PFSK-1 (cell line): Measurements from ENCODE around the gene HMX3.

Experiments
- FOXP2 ChIP-seq: optimal IDR thresholded peaks from 2 replicates; pipeline ENCODE3; 2011; ENCODE audit warnings: borderline replicate concordance, control low read depth, inconsistent platforms; ENCODE audit not compliant: insufficient read depth; ENCODE audit errors: extremely low read length, extremely low read depth
- POLR2AphosphoS5 ChIP-seq: IDR thresholded peaks from 2 replicates; pipeline ENCODE4 v1.6.1; 2012; ENCODE audit warnings: low read depth, mild to moderate bottlenecking, control low read depth, low read length, moderate library complexity
- REST ChIP-seq, 2 experiments: IDR thresholded peaks; 2 replicates each; pipeline versions ENCODE4 v1.6.1 to v1.8.0; 2011 to 2012; ENCODE audit warnings: low read depth in 2 of 2, low read length in 2 of 2, control low read depth in 1 of 2, inconsistent platforms in 1 of 2, mild to moderate bottlenecking in 1 of 2, moderate library complexity in 1 of 2; ENCODE audit not compliant: insufficient read depth in 1 of 2
- SIN3A ChIP-seq: IDR thresholded peaks from 2 replicates; pipeline ENCODE4 v1.6.1; 2012; ENCODE audit warnings: mild to moderate bottlenecking, low read length, moderate library complexity, borderline replicate concordance; ENCODE audit not compliant: insufficient read depth
- TAF1 ChIP-seq: IDR thresholded peaks from 2 replicates; pipeline ENCODE4 v1.6.1; 2012; ENCODE audit warnings: low read length, control low read depth, borderline replicate concordance; ENCODE audit not compliant: insufficient read depth

HMX3 gene

GRCh38 chr10:123143825-123144168 is 8.0 kb downstream of the HMX3 start:
- no peak for TF ChIP-seq TAF1
- no peak for TF ChIP-seq SIN3A
- TF ChIP-seq REST (IDR thresholded peaks at IDR 0.05; ENCODE audit: insufficient read depth in 1 of 2, low read depth in 2 of 2, low read length in 2 of 2): no peak
- TF ChIP-seq POLR2AphosphoS5: no peak
- TF ChIP-seq FOXP2: no peak

- TF ChIP-seq FOXP2 (no peak), REST (IDR thresholded peaks at IDR 0.05; ENCODE audit: insufficient read depth in 1 of 2, low read depth in 2 of 2, low read length in 2 of 2) (no peak), POLR2AphosphoS5 (no peak), SIN3A (no peak)
Measured at GRCh38 chr10:123144697-123145541, 9.1 kb downstream of the HMX3 start.

DNA sequence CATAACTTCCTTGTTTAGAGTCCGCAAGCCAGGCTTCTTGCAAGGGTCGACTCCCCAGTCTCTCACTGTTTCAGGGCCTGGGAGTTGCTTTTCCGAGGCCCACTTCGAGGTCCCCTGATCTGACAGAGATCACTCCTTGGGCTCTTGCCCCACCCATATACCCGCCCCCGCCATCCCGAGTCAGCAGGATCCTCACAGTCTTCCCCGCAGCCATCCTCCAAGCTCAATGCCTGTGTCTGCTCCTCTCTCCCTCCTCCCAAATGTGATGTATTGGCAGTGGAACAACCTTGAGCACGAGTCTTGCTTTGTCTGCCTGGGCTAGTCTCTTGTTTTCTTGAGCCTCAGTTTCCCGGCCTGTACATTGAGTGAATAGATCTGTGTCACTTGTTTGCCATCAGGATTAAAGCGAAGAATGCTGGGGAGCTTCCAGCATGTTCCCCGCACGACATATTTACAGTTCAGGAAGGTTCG is 9.8 kb downstream of the HMX3 start:
- TF ChIP-seq TAF1 (no peak), POLR2AphosphoS5 (no peak)

GRCh38 chr10:123146013-123146893 is 10.5 kb downstream of the HMX3 start:
- TF ChIP-seq TAF1 (no peak), POLR2AphosphoS5 (no peak), SIN3A (no peak), FOXP2 (no peak), REST (IDR thresholded peaks at IDR 0.05; ENCODE audit: insufficient read depth in 1 of 2, low read depth in 2 of 2, low read length in 2 of 2) (no peak)

DNA sequence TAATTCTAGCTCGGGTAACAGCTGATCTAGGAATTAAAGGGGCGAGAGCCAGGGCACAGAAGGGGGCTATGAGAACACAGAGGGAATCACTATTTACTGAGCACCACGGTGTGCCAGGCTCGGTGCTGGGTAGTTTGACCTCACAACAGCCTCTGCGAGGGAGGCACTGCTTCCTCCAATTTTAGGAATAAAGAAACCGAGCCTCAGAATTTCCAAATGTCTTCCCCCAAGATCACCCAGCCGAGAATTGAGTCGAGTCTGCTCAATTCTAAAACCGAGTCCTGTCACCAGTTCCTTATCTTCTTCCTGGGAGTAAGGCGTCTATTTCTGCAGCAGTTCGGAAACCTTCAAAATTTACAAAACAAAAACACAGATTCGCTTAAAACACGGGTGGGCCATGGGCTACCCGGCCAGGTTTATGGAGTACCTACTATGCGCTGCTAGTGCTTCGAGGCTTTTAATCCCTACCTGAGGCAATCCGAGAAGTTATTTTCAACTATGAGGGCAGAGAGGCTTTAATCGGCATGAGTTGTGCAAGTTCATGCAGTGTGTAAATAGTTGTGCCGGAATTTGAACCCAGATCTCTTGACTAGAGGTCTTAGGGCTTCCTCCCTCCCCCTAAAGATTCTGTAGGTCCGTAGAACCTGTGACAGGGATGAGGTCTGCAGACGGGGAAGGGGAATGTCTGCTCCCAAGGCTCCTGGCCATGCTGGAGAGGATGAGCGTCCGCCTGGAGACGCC is 11.3 kb downstream of the HMX3 start:
- TF ChIP-seq FOXP2: no peak
- no peak for TF ChIP-seq TAF1
